ENCODE data around the gene SH3RF3.
"Not testable (repeated sequence)": the region's sequence is repeated elsewhere in the genome, so short reads cannot be mapped to it uniquely, and the experiment has no call there.

SH3RF3 gene

GRCh38 chr2:109519513-109519912 is 390.5 kb downstream of the SH3RF3 start:
- DNase-seq, result no peak

GRCh38 chr2:109521233-109522062 is 392.4 kb downstream of the SH3RF3 start:
- DNase-seq, result peak; percentile 70

GRCh38 chr2:109522063-109522374 is 393.0 kb downstream of the SH3RF3 start:
- DNase-seq, result no peak

- no peak for DNase-seq
Measured at GRCh38 chr2:109523121-109523520, 394.1 kb downstream of the SH3RF3 start.

- no peak for DNase-seq
Measured at GRCh38 chr2:109523536-109524361, 394.7 kb downstream of the SH3RF3 start.

- no peak for DNase-seq
Measured at GRCh38 chr2:109525836-109526235, 396.8 kb downstream of the SH3RF3 start.

- no peak for DNase-seq
Measured at GRCh38 chr2:109526442-109526970, 397.5 kb downstream of the SH3RF3 start.

- DNase-seq, result no peak
Measured at GRCh38 chr2:109527079-109527478, 398.1 kb downstream of the SH3RF3 start.

GRCh38 chr2:109527846-109528705 is 399.1 kb downstream of the SH3RF3 start:
- no peak for DNase-seq

- no peak for DNase-seq
Measured at GRCh38 chr2:109528811-109529501, 400.0 kb downstream of the SH3RF3 start.

GRCh38 chr2:109529532-109530449 is 400.8 kb downstream of the SH3RF3 start:
- no peak for DNase-seq

- no peak for DNase-seq
Measured at GRCh38 chr2:109530712-109531111, 401.7 kb downstream of the SH3RF3 start.

GRCh38 chr2:109531221-109531620 is 402.2 kb downstream of the SH3RF3 start:
- DNase-seq, result no peak

GRCh38 chr2:109531896-109532727 is 403.1 kb downstream of the SH3RF3 start:
- no peak for DNase-seq

GRCh38 chr2:109532728-109533076 is 403.7 kb downstream of the SH3RF3 start:
- no peak for DNase-seq

- no peak for DNase-seq
Measured at GRCh38 chr2:109533823-109534222, 404.8 kb downstream of the SH3RF3 start.

GRCh38 chr2:109535217-109535946 is 406.4 kb downstream of the SH3RF3 start:
- DNase-seq, result no peak

- not testable (repeated sequence) for DNase-seq
Measured at GRCh38 chr2:109536556-109536955, 407.6 kb downstream of the SH3RF3 start.

GRCh38 chr2:109537565-109538222 is 408.7 kb downstream of the SH3RF3 start:
- DNase-seq, result no peak

Data from NCI-H69 (cell line).